ENCODE measurements around the gene EXOC7. TPM values are rescaled to one million over a fixed set of nuclear protein-coding genes. Genes with fewer than 3 reads are reported as not detected.
"Not testable (repeated sequence)": the region's sequence is repeated elsewhere in the genome, so short reads cannot be mapped to it uniquely, and the experiment has no call there.

The EXOC7 gene
- polyA plus RNA-seq, 1 donor, result 97.8 TPM

DNA sequence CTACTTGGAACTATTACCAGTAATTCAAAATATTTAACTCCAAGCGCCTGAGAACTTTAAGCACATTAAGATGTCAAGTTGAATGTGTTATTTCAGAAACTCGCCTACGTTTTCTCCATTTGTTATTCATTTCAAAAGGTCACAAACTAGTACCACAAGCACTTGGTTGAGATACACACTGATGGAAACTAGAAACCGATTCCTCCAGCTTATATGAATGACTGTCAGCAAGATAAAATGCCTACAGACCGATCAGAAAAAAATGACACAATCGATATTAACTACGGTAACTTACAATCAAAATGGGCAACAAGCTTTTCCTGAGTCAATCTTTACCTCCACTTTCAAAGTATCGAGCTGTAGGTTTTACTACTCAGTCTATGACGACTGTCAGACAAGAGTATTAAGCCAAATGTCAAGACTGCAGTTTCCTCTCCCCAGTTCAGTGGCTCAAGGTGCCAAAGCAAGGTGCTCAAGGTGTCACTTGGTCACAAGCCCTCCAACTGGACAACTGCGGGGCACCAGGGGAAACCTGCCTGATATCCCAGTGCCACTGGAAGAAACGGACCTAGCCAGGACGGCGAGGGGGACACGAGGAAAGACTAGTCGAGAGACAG, 31.9 kb downstream of the EXOC7 start:
- WGBS (ENCODE audit: insufficient coverage, low lambda C conversion rate), result no CpG with 5 or more reads among the region's 15 CpGs
- peak in 1 of 2 donors; percentile 18 for DNase-seq
- peak overlapping the region; percentile 92 for H3K4me3 ChIP-seq (ENCODE audit: low read length)

DNA sequence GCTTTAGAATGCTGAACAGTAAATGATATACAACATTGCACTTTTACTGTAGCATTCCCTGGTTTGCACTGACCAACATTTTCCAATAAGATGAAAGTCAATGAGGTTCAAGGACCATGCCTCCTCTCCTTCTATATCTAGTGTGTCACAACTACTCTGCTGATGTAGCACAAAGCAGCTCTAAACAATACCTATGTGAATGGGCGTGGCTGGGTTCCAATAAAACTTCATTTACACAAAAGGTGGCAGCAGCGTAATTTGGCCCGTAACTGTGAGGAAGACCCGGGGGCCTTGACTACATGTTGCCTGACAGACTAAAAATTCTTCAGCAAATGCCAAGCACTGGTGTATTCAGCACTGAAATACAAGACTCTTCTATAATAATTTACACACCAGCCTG, 37.8 kb downstream of the EXOC7 start:
- DNase-seq, result no peak
- Histone ChIP-seq H3K4me1 (ENCODE audit: control insufficient read depth, insufficient read depth, low read length) (peaks cover under 1% of the 10 kb centered on the region), H3K4me3 (ENCODE audit: low read length) (no peak overlapping the region), H3K9me3 (ENCODE audit: control insufficient read depth, low read depth, low read length) (no peaks in the 10 kb centered on the region), H3K36me3 (ENCODE audit: control insufficient read depth, insufficient read depth, low read length) (peaks cover 60% of the 10 kb centered on the region), H3K27me3 (ENCODE audit: control insufficient read depth, insufficient read depth, low read length) (no peaks in the 10 kb centered on the region), H3K27ac (ENCODE audit: low read length) (no peak overlapping the region)
- no CpG with 5 or more reads among the region's 4 CpGs for WGBS (ENCODE audit: insufficient coverage, low lambda C conversion rate)

More for the DNA sequence above, 31.9 kb downstream of the EXOC7 start:
- Histone ChIP-seq H3K27me3 (ENCODE audit: control insufficient read depth, insufficient read depth, low read length) (peaks cover 33% of the 10 kb centered on the region), H3K9me3 (ENCODE audit: control insufficient read depth, low read depth, low read length) (peaks cover 8% of the 10 kb centered on the region), H3K27ac (ENCODE audit: low read length) (peak overlapping the region; percentile 14), H3K36me3 (ENCODE audit: control insufficient read depth, insufficient read depth, low read length) (peaks cover 14% of the 10 kb centered on the region), H3K4me1 (ENCODE audit: control insufficient read depth, insufficient read depth, low read length) (peaks cover 25% of the 10 kb centered on the region)

DNA sequence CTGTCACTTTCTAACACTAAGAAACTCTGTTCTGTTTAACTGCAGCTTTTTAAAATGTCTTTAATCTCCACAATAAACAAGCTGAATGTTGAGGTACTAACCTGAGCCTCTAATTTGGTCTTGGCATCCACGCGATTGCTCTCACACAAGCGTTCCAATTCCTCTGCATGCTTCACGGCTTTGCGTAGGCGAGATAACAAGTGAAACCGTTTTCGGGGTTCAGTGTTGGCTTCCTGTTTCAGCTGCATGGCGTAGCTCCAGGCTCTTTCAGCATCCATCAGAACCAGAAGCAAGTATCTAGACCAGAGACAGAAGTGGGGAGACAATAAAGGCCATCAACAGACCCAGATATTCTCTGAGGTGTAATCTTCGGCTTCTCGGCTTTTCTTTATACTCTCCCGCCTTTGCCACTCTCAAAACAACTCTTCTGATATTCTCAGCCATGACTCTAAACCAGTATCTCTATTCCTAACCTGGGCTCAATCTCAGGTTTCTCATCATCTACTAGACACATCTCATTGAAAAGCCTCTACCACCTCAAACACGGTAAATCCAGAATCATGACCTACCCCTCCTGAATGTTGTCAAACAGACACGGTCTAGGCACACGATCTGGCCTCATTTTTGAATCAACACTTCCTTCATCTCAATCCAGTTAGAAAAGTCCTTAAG, 39.6 kb downstream of the EXOC7 start:
- 100% methylated on average over 6 of the region's 15 CpGs for WGBS (ENCODE audit: insufficient coverage, low lambda C conversion rate)

DNA sequence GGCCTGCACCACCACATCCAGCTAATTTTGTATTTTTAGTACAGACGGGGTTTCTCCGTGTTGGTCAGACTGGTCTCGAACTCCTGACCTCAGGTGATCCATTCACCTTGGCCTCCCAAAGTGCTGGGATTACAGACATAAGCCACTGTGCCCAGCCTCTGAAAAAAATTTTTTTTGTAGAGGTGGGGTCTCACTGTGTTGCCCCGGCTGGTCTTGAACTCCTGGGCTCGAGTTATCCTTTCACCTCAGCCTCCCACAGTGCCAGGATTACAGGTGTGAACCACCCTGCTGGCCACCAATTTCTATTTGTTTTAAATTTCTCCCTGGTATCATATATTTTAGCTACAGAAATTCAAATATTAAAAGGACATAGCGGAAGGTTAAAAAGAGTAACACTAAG, 45.3 kb downstream of the EXOC7 start:
- DNase-seq, result not testable (repeated sequence)
- H3K36me3 ChIP-seq (ENCODE audit: control insufficient read depth, insufficient read depth, low read length), result peaks cover 80% of the 10 kb centered on the region
- WGBS (ENCODE audit: insufficient coverage, low lambda C conversion rate), result 100% methylated on average over 1 of the region's 6 CpGs

More for the DNA sequence above, 39.6 kb downstream of the EXOC7 start:
- H3K4me3 ChIP-seq (ENCODE audit: low read length), result no peak overlapping the region
- H3K27ac ChIP-seq (ENCODE audit: low read length), result no peak overlapping the region
- peaks cover 71% of the 10 kb centered on the region for H3K36me3 ChIP-seq (ENCODE audit: control insufficient read depth, insufficient read depth, low read length)
- no peak for DNase-seq
- no peaks in the 10 kb centered on the region for H3K4me1 ChIP-seq (ENCODE audit: control insufficient read depth, insufficient read depth, low read length)
- no peaks in the 10 kb centered on the region for H3K9me3 ChIP-seq (ENCODE audit: control insufficient read depth, low read depth, low read length)
- no peaks in the 10 kb centered on the region for H3K27me3 ChIP-seq (ENCODE audit: control insufficient read depth, insufficient read depth, low read length)

DNA sequence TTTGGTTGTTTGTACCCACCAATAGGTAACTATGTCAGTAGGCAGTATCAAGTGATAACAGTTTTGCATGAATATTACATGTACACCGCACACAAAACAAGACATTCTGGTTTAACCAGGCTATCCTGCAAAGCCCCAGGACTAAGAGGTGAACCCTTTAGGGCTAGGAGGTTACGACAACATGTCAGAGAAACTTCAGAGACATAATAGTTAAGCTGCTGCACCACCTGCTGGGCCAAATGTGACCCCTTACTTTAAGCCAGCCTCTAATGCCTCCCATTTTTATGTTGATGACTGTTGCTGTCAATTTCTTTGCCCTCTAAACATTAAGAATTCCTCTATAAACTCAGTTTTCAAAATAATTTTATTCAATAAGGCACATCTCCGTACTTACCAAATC, 46.7 kb downstream of the EXOC7 start:
- H3K27me3 ChIP-seq (ENCODE audit: control insufficient read depth, insufficient read depth, low read length), result no peaks in the 10 kb centered on the region
- H3K36me3 ChIP-seq (ENCODE audit: control insufficient read depth, insufficient read depth, low read length), result peaks cover 82% of the 10 kb centered on the region
- DNase-seq, result no peak
- WGBS (ENCODE audit: insufficient coverage, low lambda C conversion rate), result no CpG with 5 or more reads among the region's 3 CpGs
- H3K9me3 ChIP-seq (ENCODE audit: control insufficient read depth, low read depth, low read length), result no peaks in the 10 kb centered on the region
- H3K4me3 ChIP-seq (ENCODE audit: low read length), result no peak overlapping the region
- peaks cover 2% of the 10 kb centered on the region for H3K4me1 ChIP-seq (ENCODE audit: control insufficient read depth, insufficient read depth, low read length)
- no peak overlapping the region for H3K27ac ChIP-seq (ENCODE audit: low read length)

More for the DNA sequence above, 45.3 kb downstream of the EXOC7 start:
- not testable (repeated sequence) for H3K4me3 ChIP-seq (ENCODE audit: low read length); H3K27ac ChIP-seq (ENCODE audit: low read length); H3K9me3 ChIP-seq (ENCODE audit: control insufficient read depth, low read depth, low read length); H3K27me3 ChIP-seq (ENCODE audit: control insufficient read depth, insufficient read depth, low read length); H3K4me1 ChIP-seq (ENCODE audit: control insufficient read depth, insufficient read depth, low read length)

DNA sequence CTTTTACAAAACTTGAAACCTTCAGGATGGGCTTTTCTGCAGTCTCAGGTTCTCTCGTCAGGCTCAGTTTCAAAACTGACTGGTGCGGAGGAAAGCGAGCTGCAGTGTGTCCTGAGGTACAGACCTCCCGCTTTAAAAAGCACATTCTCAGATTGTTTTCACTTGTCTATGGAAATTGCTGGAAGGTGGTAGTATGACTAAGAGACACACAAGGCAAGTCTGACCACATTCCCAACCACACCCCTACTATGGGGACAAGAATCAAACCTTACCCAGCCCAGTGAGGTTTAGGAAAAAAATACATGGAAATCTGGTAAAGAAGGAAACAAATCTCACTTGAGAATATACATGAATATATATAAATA, 49.5 kb downstream of the EXOC7 start:
- DNase-seq, result no peak
- no peaks in the 10 kb centered on the region for H3K27me3 ChIP-seq (ENCODE audit: control insufficient read depth, insufficient read depth, low read length)
- no peak overlapping the region for H3K4me3 ChIP-seq (ENCODE audit: low read length)
- H3K4me1 ChIP-seq (ENCODE audit: control insufficient read depth, insufficient read depth, low read length), result peaks cover 22% of the 10 kb centered on the region
- no peak overlapping the region for H3K27ac ChIP-seq (ENCODE audit: low read length)
- H3K9me3 ChIP-seq (ENCODE audit: control insufficient read depth, low read depth, low read length), result no peaks in the 10 kb centered on the region
- no CpG with 5 or more reads among the region's 4 CpGs for WGBS (ENCODE audit: insufficient coverage, low lambda C conversion rate)
- peaks cover 84% of the 10 kb centered on the region for H3K36me3 ChIP-seq (ENCODE audit: control insufficient read depth, insufficient read depth, low read length)

DNA sequence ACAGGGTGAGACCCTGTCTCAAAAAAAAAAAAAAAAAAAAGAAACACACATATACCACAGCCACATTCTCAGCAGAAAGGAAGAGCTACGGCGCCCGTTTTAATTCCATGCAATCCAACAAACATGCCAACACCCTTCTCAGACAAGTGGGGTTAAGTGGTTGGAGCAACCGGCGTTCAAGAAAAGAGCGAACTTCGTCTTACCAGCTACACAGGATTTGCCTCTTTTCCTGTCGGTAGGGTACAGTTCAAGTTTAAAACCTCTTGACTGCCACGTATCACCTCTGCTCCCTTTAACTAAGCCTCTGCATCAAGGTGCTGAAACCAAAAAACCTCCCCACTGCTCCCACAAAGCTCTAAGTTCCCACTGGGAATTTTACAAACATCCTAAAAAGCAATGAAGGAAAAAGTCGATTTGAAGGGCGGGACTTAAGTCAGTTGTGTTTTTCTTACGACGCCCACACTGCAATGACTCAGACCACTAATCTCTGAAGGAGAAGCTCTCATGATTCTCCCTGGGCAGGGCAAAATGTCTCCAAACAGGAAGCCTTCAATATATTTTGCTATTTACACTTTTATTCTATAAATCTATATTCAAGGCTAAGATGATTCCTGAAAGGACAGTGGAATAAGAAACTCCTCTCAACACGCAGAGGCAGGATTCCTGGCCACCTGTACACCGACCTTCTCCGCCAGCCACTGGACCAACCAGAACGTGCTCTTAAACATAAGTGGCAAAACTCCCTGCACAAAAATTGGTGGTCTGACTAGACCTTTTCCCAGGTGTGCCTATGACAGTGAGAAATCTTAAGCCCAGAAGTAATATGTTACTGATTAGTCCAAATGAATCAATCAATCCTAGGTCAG, 50.1 kb downstream of the EXOC7 start:
- peaks cover 22% of the 10 kb centered on the region for H3K4me1 ChIP-seq (ENCODE audit: control insufficient read depth, insufficient read depth, low read length)
- no peaks in the 10 kb centered on the region for H3K9me3 ChIP-seq (ENCODE audit: control insufficient read depth, low read depth, low read length)
- H3K36me3 ChIP-seq (ENCODE audit: control insufficient read depth, insufficient read depth, low read length), result peaks cover 84% of the 10 kb centered on the region
- DNase-seq, result no peak
- 80% methylated on average over 2 of the region's 17 CpGs for WGBS (ENCODE audit: insufficient coverage, low lambda C conversion rate)
- H3K4me3 ChIP-seq (ENCODE audit: low read length), result no peak overlapping the region
- no peaks in the 10 kb centered on the region for H3K27me3 ChIP-seq (ENCODE audit: control insufficient read depth, insufficient read depth, low read length)
- H3K27ac ChIP-seq (ENCODE audit: low read length), result no peak overlapping the region

DNA sequence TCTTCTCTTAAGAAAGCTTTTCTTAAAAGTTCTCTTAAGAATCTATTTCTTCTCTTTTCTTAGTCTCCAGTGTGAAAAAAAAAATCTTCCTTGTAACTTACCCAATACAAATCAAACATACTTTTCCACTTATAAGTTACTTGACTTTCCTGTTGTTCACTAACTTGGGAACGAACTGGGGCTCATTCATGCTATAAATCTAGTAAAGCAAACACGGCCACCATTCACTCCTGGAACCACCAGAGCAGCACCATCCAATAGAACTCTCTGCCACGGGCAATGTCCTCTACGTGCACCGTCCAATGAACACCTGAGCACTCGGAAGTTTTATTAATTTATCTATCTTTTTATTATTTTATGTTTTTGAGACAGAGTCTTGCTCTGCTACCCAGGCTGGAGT, 52.0 kb downstream of the EXOC7 start:
- Histone ChIP-seq H3K36me3 (ENCODE audit: control insufficient read depth, insufficient read depth, low read length) (peaks cover 81% of the 10 kb centered on the region), H3K4me3 (ENCODE audit: low read length) (no peak overlapping the region), H3K4me1 (ENCODE audit: control insufficient read depth, insufficient read depth, low read length) (peaks cover 22% of the 10 kb centered on the region), H3K9me3 (ENCODE audit: control insufficient read depth, low read depth, low read length) (no peaks in the 10 kb centered on the region), H3K27me3 (ENCODE audit: control insufficient read depth, insufficient read depth, low read length) (no peaks in the 10 kb centered on the region), H3K27ac (ENCODE audit: low read length) (peak overlapping the region; percentile 82)
- no peak for DNase-seq
- WGBS (ENCODE audit: insufficient coverage, low lambda C conversion rate), result no CpG with 5 or more reads among the region's 6 CpGs

DNA sequence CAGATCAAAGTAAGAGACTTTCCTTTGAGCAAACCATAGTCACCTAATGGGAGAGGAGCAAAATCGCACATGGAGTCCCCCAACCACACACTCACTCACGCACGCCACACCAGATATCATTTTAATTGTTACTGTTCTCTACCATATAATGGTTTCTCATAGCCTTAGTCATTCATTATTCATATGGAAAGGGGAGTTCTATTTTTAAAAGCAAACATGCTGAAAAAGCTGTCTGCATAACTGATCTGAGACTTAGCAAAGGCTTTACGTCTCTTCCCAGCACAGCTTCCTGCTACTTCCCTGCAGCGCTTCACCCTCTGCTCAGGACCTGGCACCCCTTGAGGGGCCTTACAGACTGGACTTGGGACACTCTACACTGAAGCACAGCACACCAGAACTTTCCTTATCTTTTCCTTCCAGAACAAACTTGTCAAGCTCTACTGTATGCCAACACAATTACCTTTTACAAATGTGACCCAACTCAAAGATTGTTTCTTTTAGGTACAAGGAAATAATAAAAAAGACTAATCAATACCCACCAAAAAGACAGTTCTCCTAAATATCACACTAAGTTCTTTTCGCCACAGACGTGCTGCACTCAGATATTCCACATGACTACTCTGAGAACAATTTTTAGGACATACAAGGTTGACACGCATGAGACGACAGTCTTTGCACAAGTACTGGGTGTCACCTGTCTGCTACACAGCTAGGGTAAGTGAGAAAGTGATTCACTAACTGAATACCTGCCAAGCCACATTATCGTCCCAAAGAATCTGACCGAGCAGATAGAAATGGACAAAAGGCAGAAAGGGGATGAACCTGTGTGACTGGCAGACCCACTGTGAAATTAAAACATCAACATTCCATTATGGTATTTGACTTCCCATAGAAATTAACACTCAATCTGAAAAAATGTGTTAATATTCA, 52.8 kb downstream of the EXOC7 start:
- Histone ChIP-seq H3K9me3 (ENCODE audit: control insufficient read depth, low read depth, low read length) (no peaks in the 10 kb centered on the region), H3K4me3 (ENCODE audit: low read length) (no peak overlapping the region), H3K4me1 (ENCODE audit: control insufficient read depth, insufficient read depth, low read length) (peaks cover 22% of the 10 kb centered on the region), H3K27me3 (ENCODE audit: control insufficient read depth, insufficient read depth, low read length) (no peaks in the 10 kb centered on the region), H3K27ac (ENCODE audit: low read length) (peak overlapping the region; percentile 82), H3K36me3 (ENCODE audit: control insufficient read depth, insufficient read depth, low read length) (peaks cover 81% of the 10 kb centered on the region)
- 80% methylated on average over 1 of the region's 11 CpGs for WGBS (ENCODE audit: insufficient coverage, low lambda C conversion rate)
- peak in 1 of 2 donors; percentile 71 for DNase-seq

Measured in large intestine (tissue), 3 donors.